Ishikawa (cell line): ENCODE measurements around the gene GRIK4.
A peak's percentile ranks its signal among the peaks of the same experiment; 100 is the strongest.

Experiments
- CEBPB ChIP-seq: IDR thresholded peaks from 2 replicates; pipeline ENCODE4 v1.6.1; 2012
- CREB1 ChIP-seq: IDR thresholded peaks from 2 replicates; pipeline ENCODE4 v1.6.1; 2012; ENCODE audit warnings: low read depth
- EGR1 ChIP-seq: IDR thresholded peaks from 2 replicates; pipeline ENCODE4 v1.6.1; 2012
- EP300 ChIP-seq: IDR thresholded peaks from 2 replicates; pipeline ENCODE4 v1.6.1; 2012; ENCODE audit warnings: borderline replicate concordance
- FOXM1 ChIP-seq: IDR thresholded peaks from 2 replicates; pipeline ENCODE4 v1.6.1; 2012; ENCODE audit warnings: low read depth, borderline replicate concordance
- MAX ChIP-seq: IDR thresholded peaks from 2 replicates; pipeline ENCODE4 v1.6.1; 2012
- NFIC ChIP-seq: IDR thresholded peaks from 2 replicates; pipeline ENCODE4 v1.6.1; 2012
- RAD21 ChIP-seq: IDR thresholded peaks from 2 replicates; pipeline ENCODE4 v1.6.1; 2012; ENCODE audit warnings: low read depth
- TAF1 ChIP-seq: IDR thresholded peaks from 2 replicates; pipeline ENCODE4 v1.6.1; 2012; ENCODE audit warnings: low read depth, mild to moderate bottlenecking
- TCF12 ChIP-seq: IDR thresholded peaks from 2 replicates; pipeline ENCODE4 v1.6.1; 2012; ENCODE audit warnings: low read depth
- TEAD4 ChIP-seq: IDR thresholded peaks from 2 replicates; pipeline ENCODE4 v1.6.1; 2012
- USF1 ChIP-seq: IDR thresholded peaks from 2 replicates; pipeline ENCODE4 v1.6.1; 2012
- YY1 ChIP-seq: IDR thresholded peaks from 2 replicates; pipeline ENCODE4 v1.6.1; 2012; ENCODE audit warnings: low read depth
- ZBTB7A ChIP-seq: IDR thresholded peaks from 2 replicates; pipeline ENCODE4 v1.6.1; 2012; ENCODE audit warnings: low read depth
- TF ChIP-seq, protein P1 (sequence below): IDR thresholded peaks from 2 replicates; pipeline ENCODE4 v1.6.1; 2012; ENCODE audit warnings: low read depth, mild to moderate bottlenecking

The GRIK4 gene

GRCh38 chr11:120925944-120926343 is 414.4 kb downstream of the GRIK4 start:
- no peak for TF ChIP-seq ZBTB7A
- no peak for TF ChIP-seq TCF12
- no peak for TF ChIP-seq EGR1
- TF ChIP-seq, protein P1, sequence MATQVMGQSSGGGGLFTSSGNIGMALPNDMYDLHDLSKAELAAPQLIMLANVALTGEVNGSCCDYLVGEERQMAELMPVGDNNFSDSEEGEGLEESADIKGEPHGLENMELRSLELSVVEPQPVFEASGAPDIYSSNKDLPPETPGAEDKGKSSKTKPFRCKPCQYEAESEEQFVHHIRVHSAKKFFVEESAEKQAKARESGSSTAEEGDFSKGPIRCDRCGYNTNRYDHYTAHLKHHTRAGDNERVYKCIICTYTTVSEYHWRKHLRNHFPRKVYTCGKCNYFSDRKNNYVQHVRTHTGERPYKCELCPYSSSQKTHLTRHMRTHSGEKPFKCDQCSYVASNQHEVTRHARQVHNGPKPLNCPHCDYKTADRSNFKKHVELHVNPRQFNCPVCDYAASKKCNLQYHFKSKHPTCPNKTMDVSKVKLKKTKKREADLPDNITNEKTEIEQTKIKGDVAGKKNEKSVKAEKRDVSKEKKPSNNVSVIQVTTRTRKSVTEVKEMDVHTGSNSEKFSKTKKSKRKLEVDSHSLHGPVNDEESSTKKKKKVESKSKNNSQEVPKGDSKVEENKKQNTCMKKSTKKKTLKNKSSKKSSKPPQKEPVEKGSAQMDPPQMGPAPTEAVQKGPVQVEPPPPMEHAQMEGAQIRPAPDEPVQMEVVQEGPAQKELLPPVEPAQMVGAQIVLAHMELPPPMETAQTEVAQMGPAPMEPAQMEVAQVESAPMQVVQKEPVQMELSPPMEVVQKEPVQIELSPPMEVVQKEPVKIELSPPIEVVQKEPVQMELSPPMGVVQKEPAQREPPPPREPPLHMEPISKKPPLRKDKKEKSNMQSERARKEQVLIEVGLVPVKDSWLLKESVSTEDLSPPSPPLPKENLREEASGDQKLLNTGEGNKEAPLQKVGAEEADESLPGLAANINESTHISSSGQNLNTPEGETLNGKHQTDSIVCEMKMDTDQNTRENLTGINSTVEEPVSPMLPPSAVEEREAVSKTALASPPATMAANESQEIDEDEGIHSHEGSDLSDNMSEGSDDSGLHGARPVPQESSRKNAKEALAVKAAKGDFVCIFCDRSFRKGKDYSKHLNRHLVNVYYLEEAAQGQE, result no peak
- no peak for TF ChIP-seq USF1
- no peak for TF ChIP-seq NFIC
- no peak for TF ChIP-seq FOXM1
- no peak for TF ChIP-seq EP300
- TF ChIP-seq YY1, result no peak

DNA sequence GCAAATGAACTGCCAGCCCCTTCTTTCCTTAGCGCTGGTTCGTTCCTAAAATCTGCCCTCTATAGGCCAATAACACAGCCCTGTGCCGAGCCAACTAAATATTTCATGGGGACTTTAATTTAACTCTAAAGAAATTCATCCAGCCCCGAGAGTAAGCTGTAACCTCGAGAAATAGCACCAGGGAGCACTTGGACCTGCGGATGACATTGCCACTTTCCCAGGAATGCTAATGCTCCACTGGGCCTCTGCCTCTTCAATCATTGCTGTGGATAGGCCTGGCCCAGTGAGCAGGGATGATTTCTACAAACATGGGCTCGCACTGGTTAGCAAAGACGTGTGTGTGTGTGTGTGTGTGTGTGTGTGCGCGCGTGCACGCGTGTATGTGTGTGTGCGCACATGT is 417.1 kb downstream of the GRIK4 start:
- no peak for TF ChIP-seq EGR1
- TF ChIP-seq, protein P1, result no peak
- no peak for TF ChIP-seq ZBTB7A
- no peak for TF ChIP-seq FOXM1
- no peak for TF ChIP-seq MAX
- TF ChIP-seq RAD21, result no peak
- no peak for TF ChIP-seq TAF1
- TF ChIP-seq TCF12, result no peak
- no peak for TF ChIP-seq EP300
- TF ChIP-seq CREB1, result no peak
- TF ChIP-seq TEAD4, result no peak
- TF ChIP-seq NFIC, result no peak
- TF ChIP-seq USF1, result no peak
- TF ChIP-seq CEBPB, result no peak
- no peak for TF ChIP-seq YY1

DNA sequence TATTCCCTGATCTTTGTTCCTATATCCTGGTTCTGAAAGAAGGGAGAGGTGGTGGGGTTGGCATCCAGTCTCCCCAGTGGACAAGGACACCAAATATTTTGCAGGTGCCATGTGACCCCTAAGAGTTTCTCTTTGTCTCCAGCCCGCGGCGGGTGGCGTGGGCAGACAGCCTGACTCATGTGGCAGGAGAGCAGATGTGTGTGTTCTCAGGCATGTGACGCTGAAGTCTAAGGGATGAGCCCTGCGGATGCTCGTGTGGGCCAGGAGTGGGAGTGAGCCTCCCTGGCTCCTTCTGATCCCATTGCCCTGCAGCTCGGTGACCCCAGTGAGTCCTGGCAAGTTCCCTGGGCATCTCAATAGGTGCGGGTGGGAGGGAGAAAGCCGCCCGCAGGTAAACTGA is 417.5 kb downstream of the GRIK4 start:
- TF ChIP-seq TCF12 (no peak), EGR1 (no peak), NFIC (no peak), CEBPB (no peak), MAX (no peak), YY1 (no peak), TEAD4 (no peak)
- TF ChIP-seq, protein P1, result no peak

- TF ChIP-seq RAD21, result peak; percentile 54
- TF ChIP-seq TAF1, result no peak
Observed at GRCh38 chr11:120929664-120930154, 418.2 kb downstream of the GRIK4 start.

- TF ChIP-seq USF1 (no peak), NFIC (peak; percentile 61)
Observed at GRCh38 chr11:120931057-120931779, 419.7 kb downstream of the GRIK4 start.
